Astrocyte of the cerebellum (primary cell): Measurements from ENCODE around the gene CRACR2A.

Experiments used
- DNase-seq: peaks from one replicate; pipeline ENCODE4 v3.0.0-alpha.2; 2011; ENCODE audit warnings: low read depth
- H3K4me3 ChIP-seq: 2 replicates; pipeline ENCODE4 v1.5.1; 2011; ENCODE audit warnings: mild to moderate bottlenecking, low read depth, low read length, moderate library complexity
- CTCF ChIP-seq: IDR thresholded peaks from 2 replicates; pipeline ENCODE4 v1.5.1; 2012; ENCODE audit warnings: low read length, low read depth, moderate library complexity, mild to moderate bottlenecking; ENCODE audit errors: missing control alignments
- in situ Hi-C: cut with HindIII; loops from 2 replicates; pipeline ENCODE4 v1.10.0; 2017; ENCODE audit warnings: low sequenced_read_pairs

Gene CRACR2A

GRCh38 chr12:3704512-3705353 lies 48.2 kb downstream of the CRACR2A start:
- TF ChIP-seq CTCF = no peak
- DNase-seq = no peak
- in situ Hi-C loops = no loop called here
- no peak overlapping the region for H3K4me3 ChIP-seq

- TF ChIP-seq CTCF = no peak
- H3K4me3 ChIP-seq = no peak overlapping the region
- DNase-seq = peak; percentile 16
- in situ Hi-C loops = no loop called here
Measured at GRCh38 chr12:3700861-3701260, 52.0 kb downstream of the CRACR2A start.

GRCh38 chr12:3698218-3698974 lies 54.5 kb downstream of the CRACR2A start:
- TF ChIP-seq CTCF = no peak
- in situ Hi-C loops = no loop called here
- DNase-seq = peak; percentile 73
- H3K4me3 ChIP-seq = no peak overlapping the region

GRCh38 chr12:3697311-3697870 lies 55.5 kb downstream of the CRACR2A start:
- TF ChIP-seq CTCF = no peak
- no peak overlapping the region for H3K4me3 ChIP-seq
- DNase-seq = no peak
- in situ Hi-C loops = no loop called here

- DNase-seq = no peak
- no peak overlapping the region for H3K4me3 ChIP-seq
- in situ Hi-C loops = no loop called here
- TF ChIP-seq CTCF = no peak
Measured at GRCh38 chr12:3694673-3695072, 58.2 kb downstream of the CRACR2A start.

- no peak for TF ChIP-seq CTCF
- no peak for DNase-seq
- in situ Hi-C loops = no loop called here
- no peak overlapping the region for H3K4me3 ChIP-seq
Measured at GRCh38 chr12:3692616-3693365, 60.1 kb downstream of the CRACR2A start.
